ENCODE data around the gene C20orf96. TPM values are rescaled to one million over a fixed set of nuclear protein-coding genes. Genes with fewer than 3 reads are reported as not detected.

The C20orf96 gene
- total and polyA plus RNA-seq, 2 donors (not counting 1 experiment from before 2014, with no cell fraction given): 4.7 to 7.5 TPM

DNA sequence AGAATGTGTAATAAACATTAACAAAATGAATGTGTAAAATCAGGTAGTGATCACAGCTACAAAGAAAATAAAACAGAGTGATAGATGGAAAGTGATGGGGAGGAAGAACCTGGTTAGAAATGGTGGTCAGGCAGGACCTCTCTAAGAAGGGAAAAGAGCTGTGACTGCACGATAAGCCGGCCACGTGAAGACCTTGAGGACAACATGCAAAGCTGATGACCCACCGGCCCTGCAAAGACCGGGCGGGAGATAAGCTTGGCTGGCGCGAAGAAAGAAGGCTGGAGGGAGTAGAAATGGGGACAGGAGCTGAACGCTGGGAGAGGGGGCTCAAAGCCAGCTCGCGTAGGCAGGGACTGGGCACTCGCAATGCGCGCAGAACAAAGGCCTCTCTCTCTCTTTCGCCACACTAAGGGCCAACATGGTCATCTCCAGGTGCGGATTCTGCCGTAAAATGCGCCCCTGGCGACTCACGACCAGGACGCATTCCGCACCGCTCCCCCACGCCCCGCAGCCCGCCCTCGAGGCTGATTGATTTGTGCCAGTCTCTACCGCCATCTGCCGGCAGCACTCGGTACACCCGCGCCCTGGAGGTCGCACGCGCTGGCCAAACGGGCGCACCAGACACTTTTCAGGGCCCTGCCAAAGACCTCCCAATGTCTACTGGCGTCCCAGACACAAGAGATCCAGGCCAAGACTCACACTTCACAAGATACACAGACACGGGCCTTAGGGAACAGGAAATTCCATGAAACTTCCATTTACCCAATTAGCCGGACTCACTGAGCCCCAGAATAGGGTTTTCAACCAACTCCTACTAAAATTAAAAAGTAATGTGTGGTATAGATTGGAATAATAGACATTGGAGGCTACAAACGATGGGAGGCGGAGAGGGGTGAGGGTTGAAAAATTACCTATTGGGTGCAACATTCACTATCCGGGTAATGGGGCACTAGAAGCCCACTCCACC, 23.7 kb downstream of the C20orf96 start:
- Histone ChIP-seq H3K79me2 (ENCODE audit: control insufficient read depth, insufficient read depth, low read length) (no peaks in the 10 kb centered on the region), H3K9ac (ENCODE audit: low read length) (peak overlapping the region; percentile 61), H3K4me3 (ENCODE audit: control extremely low read depth in 1 of 5, extremely low read depth in 1 of 5, insufficient read depth in 1 of 5, low read depth in 2 of 5, low read length in 4 of 5) (peak overlapping the region; percentile 33 to 63 (median 54)), H3K27me3 (replicated peaks in 1 of 4; ENCODE audit: control extremely low read depth in 1 of 4, control insufficient read depth in 3 of 4, insufficient read depth in 4 of 4, low read length in 3 of 4) (peaks cover 0 to 2% (median 1%) of the 10 kb centered on the region in 4 experiments), H3K4me2 (replicated peaks; ENCODE audit: low read depth, low read length, poor library complexity, severe bottlenecking) (peak overlapping the region; percentile 76), H3K36me3 (replicated peaks in 1 of 2; ENCODE audit: control extremely low read depth in 1 of 2, control insufficient read depth in 1 of 2, extremely low read depth in 1 of 2, insufficient read depth in 2 of 2, low read length in 1 of 2) (no peaks in the 10 kb centered on the region), H4K20me1 (ENCODE audit: control insufficient read depth, insufficient read depth, low read length, poor library complexity, severe bottlenecking) (no peaks in the 10 kb centered on the region), H2AFZ (ENCODE audit: insufficient read depth, low read depth, low read length, poor library complexity, severe bottlenecking) (peak overlapping the region; percentile 96), H3K27ac (ENCODE audit: low read length in 2 of 2) (no peak overlapping the region), H3K4me1 (ENCODE audit: control insufficient read depth in 2 of 2, insufficient read depth in 2 of 2, low read length in 2 of 2) (peaks cover 3 to 8% of the 10 kb centered on the region in 2 donors), H3K9me3 (ENCODE audit: control extremely low read depth in 1 of 3, control insufficient read depth in 2 of 3, insufficient read depth in 1 of 3, low read length in 2 of 3) (no peaks in the 10 kb centered on the region)
- WGBS (ENCODE audit: insufficient coverage): 2% methylated on average over 38 of the region's 43 CpGs
- Mint-ChIP-seq H3K4me3 (peak overlapping the region; percentile 85), H3K9me3 (ENCODE audit: insufficient read depth) (no peaks in the 10 kb centered on the region), H3K27me3 (peaks cover 9% of the 10 kb centered on the region), H3K27ac (no peak overlapping the region), H3K4me1 (peaks cover 9% of the 10 kb centered on the region)
- DNase-seq: peak; percentile 91
- POLR2A ChIA-PET: interaction anchor here (0.5 to 0.9 kb wide), 2 partner anchors 58 to 182 kb away, joined by 3 to 4 read pairs; partner anchors contain the start of gene SOX12
- no peak for TF ChIP-seq EZH2 (IDR thresholded peaks at IDR 0.05; ENCODE audit: borderline replicate concordance, insufficient read depth, low read depth, low read length, poor library complexity, severe bottlenecking)
- TF ChIP-seq, protein P1, sequence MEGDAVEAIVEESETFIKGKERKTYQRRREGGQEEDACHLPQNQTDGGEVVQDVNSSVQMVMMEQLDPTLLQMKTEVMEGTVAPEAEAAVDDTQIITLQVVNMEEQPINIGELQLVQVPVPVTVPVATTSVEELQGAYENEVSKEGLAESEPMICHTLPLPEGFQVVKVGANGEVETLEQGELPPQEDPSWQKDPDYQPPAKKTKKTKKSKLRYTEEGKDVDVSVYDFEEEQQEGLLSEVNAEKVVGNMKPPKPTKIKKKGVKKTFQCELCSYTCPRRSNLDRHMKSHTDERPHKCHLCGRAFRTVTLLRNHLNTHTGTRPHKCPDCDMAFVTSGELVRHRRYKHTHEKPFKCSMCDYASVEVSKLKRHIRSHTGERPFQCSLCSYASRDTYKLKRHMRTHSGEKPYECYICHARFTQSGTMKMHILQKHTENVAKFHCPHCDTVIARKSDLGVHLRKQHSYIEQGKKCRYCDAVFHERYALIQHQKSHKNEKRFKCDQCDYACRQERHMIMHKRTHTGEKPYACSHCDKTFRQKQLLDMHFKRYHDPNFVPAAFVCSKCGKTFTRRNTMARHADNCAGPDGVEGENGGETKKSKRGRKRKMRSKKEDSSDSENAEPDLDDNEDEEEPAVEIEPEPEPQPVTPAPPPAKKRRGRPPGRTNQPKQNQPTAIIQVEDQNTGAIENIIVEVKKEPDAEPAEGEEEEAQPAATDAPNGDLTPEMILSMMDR (IDR thresholded peaks at IDR 0.05): peak; percentile 95
- peak; percentile 100 for ATAC-seq (ENCODE audit: low read depth)
- CTCF ChIA-PET: interaction anchor here (0.7 to 9.0 kb wide), 27 partner anchors 8 to 212 kb away, joined by 3 to 89 read pairs (median 5); partner anchors contain the start of genes DEFB129, DEFB132 and ZCCHC3
- intact Hi-C loops (cut with micrococcal nuclease): loop anchor here (1.0 kb wide), 3 partner anchors 23 to 63 kb away; partner anchors contain the start of gene C20orf96
